HEK293 (cell line): ENCODE measurements around the gene NFIX.

Source experiments
- CTCF ChIA-PET: fragments of 350-600 bp; formaldehyde crosslinking; extraction: SDS; loops from one replicate; lab custom pipeline; 2021; ENCODE audit warnings: antibody characterized with exemption; lab: Yijun Ruan, JAX
- POLR2A ChIA-PET: fragments of 300-600 bp; formaldehyde crosslinking; extraction: SDS; loops from one replicate; lab custom pipeline; 2020; ENCODE audit warnings: antibody characterized with exemption, inconsistent platforms; lab: Yijun Ruan, JAX
- H3K27ac ChIP-seq: fragments of 200-500 bp; sonication (Bioruptor generic); 2 replicates; pipeline ENCODE4 v1.5.1; 2014; ENCODE audit warnings: low read depth, low read length, control low read depth, inconsistent platforms; ENCODE audit errors: extremely low read depth
- H3K36me3 ChIP-seq, 2 experiments: fragments of 200-500 bp in 1 of 2; sonication (Bioruptor generic) in 1 of 2; 1 replicate in 1 of 2; 2 replicates in 1 of 2; pipeline ENCODE4 v1.5.1; 2014 to 2017; ENCODE audit warnings: inconsistent platforms in 2 of 2, low read length in 2 of 2; ENCODE audit not compliant: control insufficient read depth in 2 of 2, insufficient read depth in 1 of 2
- H3K4me1 ChIP-seq: fragments of 200-500 bp; sonication (Bioruptor generic); 2 replicates; pipeline ENCODE4 v1.5.1; 2014; ENCODE audit warnings: mild to moderate bottlenecking, low read length, inconsistent platforms; ENCODE audit not compliant: control insufficient read depth, insufficient read depth
- H3K4me3 ChIP-seq: 2 replicates; pipeline ENCODE4 v1.5.1; 2011; ENCODE audit warnings: low read depth, mild to moderate bottlenecking, control low read depth, low read length, moderate library complexity
- H3K9me3 ChIP-seq: fragments of 200-500 bp; sonication (Bioruptor generic); 2 replicates; pipeline ENCODE4 v1.5.1; 2014; ENCODE audit warnings: low read depth, low read length, inconsistent platforms; ENCODE audit not compliant: control insufficient read depth, insufficient read depth
- GLIS1 ChIP-seq: fragments of 450-650 bp; formaldehyde crosslinking; IDR thresholded peaks from 2 replicates; pipeline ENCODE4 v1.5.1; 2016; ENCODE audit warnings: missing biosample characterization, missing genetic modification characterization
- GLIS2 ChIP-seq: fragments of 450-650 bp; formaldehyde crosslinking; IDR thresholded peaks from 2 replicates; pipeline ENCODE4 v1.5.1; 2016; ENCODE audit warnings: missing biosample characterization, missing genetic modification characterization
- PRDM4 ChIP-seq: fragments of 450-650 bp; formaldehyde crosslinking; IDR thresholded peaks from 2 replicates; pipeline ENCODE4 v1.5.1; 2017; ENCODE audit warnings: missing biosample characterization, missing genetic modification characterization
- SCRT2 ChIP-seq: fragments of 450-650 bp; formaldehyde crosslinking; IDR thresholded peaks from 2 replicates; pipeline ENCODE4 v1.5.1; 2016; ENCODE audit warnings: missing biosample characterization, missing genetic modification characterization
- TSHZ1 ChIP-seq: fragments of 450-650 bp; formaldehyde crosslinking; IDR thresholded peaks from 2 replicates; pipeline ENCODE4 v1.5.1; 2016; ENCODE audit warnings: missing biosample characterization, missing genetic modification characterization, borderline replicate concordance
- ZBTB26 ChIP-seq: fragments of 450-650 bp; formaldehyde crosslinking; optimal IDR thresholded peaks from 2 replicates; pipeline ENCODE3; 2016; ENCODE audit warnings: missing biosample characterization, mild to moderate bottlenecking, missing genetic modification characterization
- ZBTB7A ChIP-seq: fragments of 450-650 bp; formaldehyde crosslinking; IDR thresholded peaks from 2 replicates; pipeline ENCODE4 v1.5.1; 2016; ENCODE audit warnings: low read depth, missing biosample characterization, missing genetic modification characterization
- ZFP3 ChIP-seq: fragments of 450-650 bp; formaldehyde crosslinking; IDR thresholded peaks from 2 replicates; pipeline ENCODE4 v1.5.1; 2016; ENCODE audit warnings: low read depth, missing biosample characterization, missing genetic modification characterization
- ZFP69B ChIP-seq: fragments of 450-650 bp; formaldehyde crosslinking; IDR thresholded peaks from 2 replicates; pipeline ENCODE4 v1.5.1; 2016; ENCODE audit warnings: missing biosample characterization, missing genetic modification characterization
- ZNF23 ChIP-seq: fragments of 450-650 bp; formaldehyde crosslinking; IDR thresholded peaks from 2 replicates; pipeline ENCODE4 v1.5.1; 2016; ENCODE audit warnings: missing biosample characterization, missing genetic modification characterization, borderline replicate concordance
- ZNF404 ChIP-seq: fragments of 450-650 bp; formaldehyde crosslinking; IDR thresholded peaks from 2 replicates; pipeline ENCODE4 v1.5.1; 2017; ENCODE audit warnings: missing biosample characterization, missing genetic modification characterization
- ZNF529 ChIP-seq: fragments of 450-650 bp; formaldehyde crosslinking; IDR thresholded peaks from 2 replicates; pipeline ENCODE4 v1.5.1; 2017; ENCODE audit warnings: missing genetic modification characterization, missing biosample characterization; ENCODE audit not compliant: insufficient replicate concordance
- ZNF792 ChIP-seq: fragments of 450-650 bp; formaldehyde crosslinking; IDR thresholded peaks from 2 replicates; pipeline ENCODE4 v1.5.1; 2016; ENCODE audit warnings: missing biosample characterization, missing genetic modification characterization
- ZNF830 ChIP-seq: fragments of 450-650 bp; IDR thresholded peaks from 2 replicates; pipeline ENCODE4 v1.5.0; 2018; ENCODE audit warnings: missing biosample characterization, missing genetic modification characterization, low read depth, mild to moderate bottlenecking, moderate library complexity
- ZNF837 ChIP-seq: fragments of 450-650 bp; formaldehyde crosslinking; IDR thresholded peaks from 2 replicates; pipeline ENCODE4 v1.5.1; 2016; ENCODE audit warnings: missing biosample characterization, missing genetic modification characterization
- ZSCAN5A ChIP-seq: fragments of 450-650 bp; formaldehyde crosslinking; IDR thresholded peaks from 2 replicates; pipeline ENCODE4 v1.5.1; 2016; ENCODE audit warnings: missing biosample characterization, missing genetic modification characterization
- ZXDB ChIP-seq: fragments of 450-650 bp; formaldehyde crosslinking; IDR thresholded peaks from 2 replicates; pipeline ENCODE4 v1.5.1; 2016; ENCODE audit warnings: missing biosample characterization, missing genetic modification characterization

The NFIX gene

GRCh38 chr19:13092158-13092543 is 96.9 kb downstream of the NFIX start:
- Histone ChIP-seq H3K4me3 (no peak overlapping the region), H3K36me3 (no peaks in the 10 kb centered on the region), H3K4me1 (no peaks in the 10 kb centered on the region), H3K9me3 (no peaks in the 10 kb centered on the region), H3K27ac (no peak overlapping the region)
- ChIA-PET POLR2A (no interaction called here), CTCF (interaction anchor here (1.0 to 7.7 kb wide), 7 partner anchors 14 to 127 kb away, joined by 3 to 274 read pairs (median 15); no protein-coding TSS in a partner anchor)
- no peak for TF ChIP-seq ZBTB26 (tag by site-specific recombination)
- TF ChIP-seq ZFP69B: no peak
- no peak for TF ChIP-seq ZXDB (tag by site-specific recombination)
- no peak for TF ChIP-seq GLIS2 (tag by site-specific recombination)
- TF ChIP-seq ZNF792: no peak
- TF ChIP-seq ZFP3 (tag by site-specific recombination): no peak
- TF ChIP-seq PRDM4 (tag by site-specific recombination): no peak
- TF ChIP-seq ZBTB7A: no peak

GRCh38 chr19:13092606-13093235 is 97.4 kb downstream of the NFIX start:
- H3K9me3 ChIP-seq: no peaks in the 10 kb centered on the region
- POLR2A ChIA-PET: interaction anchor here (1.3 kb wide), 1 partner anchor 39 kb away, joined by 3 read pairs; no protein-coding TSS in a partner anchor
- H3K4me3 ChIP-seq: no peak overlapping the region
- no peaks in the 10 kb centered on the region for H3K4me1 ChIP-seq
- H3K36me3 ChIP-seq: no peaks in the 10 kb centered on the region
- CTCF ChIA-PET: interaction anchor here (0.9 to 7.7 kb wide), 12 partner anchors 8 to 127 kb away, joined by 4 to 274 read pairs (median 14); no protein-coding TSS in a partner anchor
- H3K27ac ChIP-seq: no peak overlapping the region
- TF ChIP-seq ZNF23: no peak
- no peak for TF ChIP-seq ZNF529
- TF ChIP-seq ZNF837: no peak
- no peak for TF ChIP-seq TSHZ1 (tag by site-specific recombination)
- TF ChIP-seq ZSCAN5A (tag by site-specific recombination): no peak
- TF ChIP-seq GLIS1 (tag by site-specific recombination): no peak
- no peak for TF ChIP-seq SCRT2
- TF ChIP-seq ZNF404: no peak
- no peak for TF ChIP-seq ZNF830 (tag by site-specific recombination)
